Cortex of kidney (tissue), 1 donor: ENCODE data around the gene PARL.

Experiments used
- DNase-seq: peaks from one replicate; lab custom pipeline; 2025; lab: John Stamatoyannopoulos, UW

PARL gene

GRCh38 chr3:183817639-183818038 is 67.0 kb downstream of the PARL start:
- DNase-seq = no peak

GRCh38 chr3:183816681-183817510 is 67.8 kb downstream of the PARL start:
- no peak for DNase-seq

- DNase-seq = no peak
Measured at GRCh38 chr3:183815951-183816475, 68.7 kb downstream of the PARL start.

GRCh38 chr3:183815563-183815940 is 69.1 kb downstream of the PARL start:
- DNase-seq = no peak

GRCh38 chr3:183814240-183814639 is 70.4 kb downstream of the PARL start:
- DNase-seq = no peak

- no peak for DNase-seq
Measured at GRCh38 chr3:183812761-183813445, 71.8 kb downstream of the PARL start.

- no peak for DNase-seq
Measured at GRCh38 chr3:183811638-183812037, 73.0 kb downstream of the PARL start.

- DNase-seq = no peak
Measured at GRCh38 chr3:183810643-183811594, 73.8 kb downstream of the PARL start.

GRCh38 chr3:183809270-183809669 is 75.4 kb downstream of the PARL start:
- no peak for DNase-seq

GRCh38 chr3:183808355-183808754 is 76.3 kb downstream of the PARL start:
- DNase-seq = no peak

- DNase-seq = no peak
Measured at GRCh38 chr3:183807881-183808280, 76.8 kb downstream of the PARL start.

GRCh38 chr3:183807209-183807728 is 77.4 kb downstream of the PARL start:
- no peak for DNase-seq

GRCh38 chr3:183802989-183803388 is 81.7 kb downstream of the PARL start:
- no peak for DNase-seq

GRCh38 chr3:183801601-183802000 is 83.1 kb downstream of the PARL start:
- no peak for DNase-seq

GRCh38 chr3:183800243-183800863 is 84.3 kb downstream of the PARL start:
- DNase-seq = no peak

GRCh38 chr3:183799461-183799860 is 85.2 kb downstream of the PARL start:
- no peak for DNase-seq

- DNase-seq = no peak
Measured at GRCh38 chr3:183797996-183798395, 86.7 kb downstream of the PARL start.

GRCh38 chr3:183796372-183796771 is 88.3 kb downstream of the PARL start:
- no peak for DNase-seq

GRCh38 chr3:183794452-183794851 is 90.2 kb downstream of the PARL start:
- DNase-seq = no peak

GRCh38 chr3:183792976-183793375 is 91.7 kb downstream of the PARL start:
- DNase-seq = no peak

GRCh38 chr3:183790700-183791099 is 94.0 kb downstream of the PARL start:
- no peak for DNase-seq
